SK-MEL-5 (cell line): Measurements from ENCODE around the gene SERTAD1. TPM values are rescaled to one million over a fixed set of nuclear protein-coding genes. Genes with fewer than 3 reads are reported as not detected.
"Not testable (repeated sequence)": the region's sequence is repeated elsewhere in the genome, so short reads cannot be mapped to it uniquely, and the experiment has no call there.

Source experiments
- DNase-seq: peaks from one replicate; pipeline ENCODE4 v3.0.0-alpha.2; 2016; ENCODE audit warnings: low read depth, low spot score
- in situ Hi-C: cut with HindIII; loops from 2 replicates; pipeline ENCODE4 v1.10.0; 2016; ENCODE audit warnings: low sequenced_read_pairs, high pct_unique_total_duplicates, low pct_unique_long_range_greater_than_20kb
- total RNA-seq: library from RNA; depleted of rRNA; stranded (reverse); fragments of >200 nt; shearing (Covaris generic); gene quantifications from 2 replicates; pipeline ENCODE4 v1.2.3, GENCODE V29; 2014

The SERTAD1 gene
- total RNA-seq, 1 experiment from 2014 or later: 8.9 TPM

GRCh38 chr19:40414542-40415535 lies 11.0 kb downstream of the SERTAD1 start:
- in situ Hi-C loops: no loop called here
- DNase-seq: no peak

GRCh38 chr19:40413291-40413845 lies 12.4 kb downstream of the SERTAD1 start, which contains the start of gene PRX:
Gene PRX, minus strand, starts transcription at chr19:40413378. Its CDS starts 5,446 bp downstream, at chr19:40407932.
- no peak for DNase-seq
- in situ Hi-C loops: no loop called here

- DNase-seq: no peak
- in situ Hi-C loops: no loop called here
Observed at GRCh38 chr19:40412866-40413265, 12.9 kb downstream of the SERTAD1 start.

- DNase-seq: no peak
- in situ Hi-C loops: no loop called here
Observed at GRCh38 chr19:40411958-40412499, 13.8 kb downstream of the SERTAD1 start.

- in situ Hi-C loops: no loop called here
- DNase-seq: no peak
Observed at GRCh38 chr19:40411125-40411842, 14.5 kb downstream of the SERTAD1 start.

GRCh38 chr19:40410030-40410389 lies 15.8 kb downstream of the SERTAD1 start:
- DNase-seq: no peak
- in situ Hi-C loops: no loop called here

- in situ Hi-C loops, DNase-seq: not testable (repeated sequence)
Observed at GRCh38 chr19:40408598-40408925, 17.2 kb downstream of the SERTAD1 start.

- DNase-seq: no peak
- in situ Hi-C loops: no loop called here
Observed at GRCh38 chr19:40407714-40408597, 17.8 kb downstream of the SERTAD1 start.

- peak; percentile 86 for DNase-seq
- in situ Hi-C loops: no loop called here
Observed at GRCh38 chr19:40403262-40403984, 22.4 kb downstream of the SERTAD1 start.

- in situ Hi-C loops: no loop called here
- DNase-seq: no peak
Observed at GRCh38 chr19:40400559-40400958, 25.2 kb downstream of the SERTAD1 start.

- in situ Hi-C loops: no loop called here
- no peak for DNase-seq
Observed at GRCh38 chr19:40398417-40399131, 27.2 kb downstream of the SERTAD1 start.

- in situ Hi-C loops: no loop called here
- no peak for DNase-seq
Observed at GRCh38 chr19:40397568-40397906, 28.3 kb downstream of the SERTAD1 start.

- no peak for DNase-seq
- in situ Hi-C loops: no loop called here
Observed at GRCh38 chr19:40396886-40397567, 28.8 kb downstream of the SERTAD1 start.

- in situ Hi-C loops: no loop called here
- no peak for DNase-seq
Observed at GRCh38 chr19:40395956-40396355, 29.8 kb downstream of the SERTAD1 start.

- DNase-seq: no peak
- in situ Hi-C loops: no loop called here
Observed at GRCh38 chr19:40394816-40395210, 31.0 kb downstream of the SERTAD1 start.
